ENCODE measurements around the gene FANCD2OS.
"Not testable (repeated sequence)": the region's sequence is repeated elsewhere in the genome, so short reads cannot be mapped to it uniquely, and the experiment has no call there.

The FANCD2OS gene

DNA sequence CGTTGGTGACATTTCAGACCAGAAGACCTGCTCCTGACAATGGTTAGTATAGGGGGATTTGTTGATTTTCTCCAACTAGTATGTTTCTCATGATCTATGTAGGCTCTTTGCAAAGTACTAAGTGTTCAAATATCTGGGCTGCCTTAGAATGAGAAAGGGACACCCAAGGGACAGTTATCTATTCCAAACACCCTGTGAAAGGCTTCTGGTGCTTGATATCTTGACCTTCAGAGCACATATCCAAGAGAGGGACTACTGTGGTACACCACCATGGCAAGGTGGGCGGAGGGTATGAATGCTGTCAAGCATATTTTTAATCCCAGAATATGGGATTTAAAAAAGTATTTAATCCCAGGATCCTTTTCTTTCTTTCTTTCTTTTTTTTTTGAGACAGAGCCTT lies 1.1 kb downstream of the FANCD2OS start:
- DNase-seq (ENCODE audit: insufficient read length, low spot score), result no peak
- no peak for FAIRE-seq
- TF ChIP-seq SPI1 (IDR thresholded peaks at IDR 0.05; ENCODE audit: low read depth, low read length) (no peak), PAX5 (IDR thresholded peaks at IDR 0.05; ENCODE audit: insufficient read depth, low read length, severe bottlenecking) (no peak), POLR2A (IDR thresholded peaks at IDR 0.05; ENCODE audit: low read depth, low read length) (no peak), POU2F2 (IDR thresholded peaks at IDR 0.05; ENCODE audit: low read depth, low read length) (no peak), POLR2AphosphoS5 (IDR thresholded peaks at IDR 0.05; ENCODE audit: low read depth, low read length) (no peak), TAF1 (IDR thresholded peaks at IDR 0.05; ENCODE audit: low read depth, low read length) (no peak)

DNA sequence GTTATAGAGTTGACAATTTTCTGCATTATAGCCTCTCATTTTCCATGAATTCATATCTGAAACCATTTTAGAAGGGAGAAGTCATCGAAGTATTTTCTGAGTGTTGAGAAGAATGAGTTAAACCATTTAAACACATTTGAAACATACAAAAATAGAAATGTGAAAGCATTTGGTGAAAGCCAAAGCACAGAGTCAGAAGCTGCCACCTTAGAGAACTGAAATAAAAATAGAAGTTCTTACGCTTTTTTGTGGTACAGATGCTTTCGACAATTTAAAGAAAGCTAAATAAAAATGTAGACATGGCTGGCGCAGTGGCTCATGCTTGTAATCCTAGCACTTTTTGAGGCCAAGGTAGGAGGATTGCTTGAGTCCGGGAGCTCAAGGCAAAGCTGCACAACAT lies 9.0 kb downstream of the FANCD2OS start:
- FAIRE-seq (no peak), DNase-seq (ENCODE audit: insufficient read length, low spot score) (no peak)
- TF ChIP-seq SPI1 (IDR thresholded peaks at IDR 0.05; ENCODE audit: low read depth, low read length) (no peak), POLR2A (IDR thresholded peaks at IDR 0.05; ENCODE audit: low read depth, low read length) (no peak), POU2F2 (IDR thresholded peaks at IDR 0.05; ENCODE audit: low read depth, low read length) (no peak), TAF1 (IDR thresholded peaks at IDR 0.05; ENCODE audit: low read depth, low read length) (no peak), PAX5 (IDR thresholded peaks at IDR 0.05; ENCODE audit: insufficient read depth, low read length, severe bottlenecking) (no peak), POLR2AphosphoS5 (IDR thresholded peaks at IDR 0.05; ENCODE audit: low read depth, low read length) (no peak)

DNA sequence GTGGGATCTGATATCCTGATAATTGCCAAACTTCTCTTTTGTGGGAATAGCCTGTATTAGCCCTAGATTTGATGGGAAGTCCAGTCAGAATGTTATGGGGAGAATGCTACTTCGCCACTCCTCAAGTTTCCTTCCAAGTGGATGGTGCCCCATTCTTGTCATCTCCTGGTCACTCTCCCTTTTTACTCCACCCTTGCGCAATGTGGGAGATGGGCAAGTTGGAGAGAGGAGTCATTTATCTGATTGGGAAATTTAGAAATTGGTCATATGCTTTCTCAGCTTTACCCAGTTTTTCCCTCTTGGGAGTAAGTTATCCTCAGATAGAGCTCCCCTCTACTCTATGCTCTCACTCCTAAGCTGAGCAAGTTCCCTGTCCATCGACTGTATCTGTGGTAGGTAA lies 14.4 kb downstream of the FANCD2OS start:
- no peak for TF ChIP-seq POU2F2 (IDR thresholded peaks at IDR 0.05; ENCODE audit: low read depth, low read length)
- no peak for TF ChIP-seq TAF1 (IDR thresholded peaks at IDR 0.05; ENCODE audit: low read depth, low read length)
- no peak for TF ChIP-seq POLR2A (IDR thresholded peaks at IDR 0.05; ENCODE audit: low read depth, low read length)
- TF ChIP-seq PAX5 (IDR thresholded peaks at IDR 0.05; ENCODE audit: insufficient read depth, low read length, severe bottlenecking), result no peak
- no peak for TF ChIP-seq POLR2AphosphoS5 (IDR thresholded peaks at IDR 0.05; ENCODE audit: low read depth, low read length)
- TF ChIP-seq SPI1 (IDR thresholded peaks at IDR 0.05; ENCODE audit: low read depth, low read length), result no peak
- no peak for FAIRE-seq
- no peak for DNase-seq (ENCODE audit: insufficient read length, low spot score)

DNA sequence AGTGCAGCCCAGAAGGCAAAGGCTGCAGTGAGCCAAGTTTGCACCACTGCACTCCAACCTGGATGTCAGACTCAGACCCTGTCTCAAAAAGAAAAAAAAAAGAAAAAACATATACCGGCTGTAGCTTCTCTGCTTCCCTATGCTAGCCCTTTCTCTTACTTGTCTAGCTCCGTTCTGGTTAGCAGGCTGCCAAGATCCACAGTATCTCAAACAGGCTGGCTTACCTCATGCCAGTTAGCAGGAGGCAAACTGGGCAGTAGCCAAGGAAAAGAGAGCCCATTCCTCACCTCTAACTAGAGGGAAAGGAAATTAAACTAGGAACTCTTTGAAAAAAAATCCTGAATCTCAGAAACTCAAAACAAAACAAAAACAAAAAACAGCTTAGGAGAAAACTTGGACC lies 16.7 kb downstream of the FANCD2OS start:
- not testable (repeated sequence) for DNase-seq (ENCODE audit: insufficient read length, low spot score); FAIRE-seq

DNA sequence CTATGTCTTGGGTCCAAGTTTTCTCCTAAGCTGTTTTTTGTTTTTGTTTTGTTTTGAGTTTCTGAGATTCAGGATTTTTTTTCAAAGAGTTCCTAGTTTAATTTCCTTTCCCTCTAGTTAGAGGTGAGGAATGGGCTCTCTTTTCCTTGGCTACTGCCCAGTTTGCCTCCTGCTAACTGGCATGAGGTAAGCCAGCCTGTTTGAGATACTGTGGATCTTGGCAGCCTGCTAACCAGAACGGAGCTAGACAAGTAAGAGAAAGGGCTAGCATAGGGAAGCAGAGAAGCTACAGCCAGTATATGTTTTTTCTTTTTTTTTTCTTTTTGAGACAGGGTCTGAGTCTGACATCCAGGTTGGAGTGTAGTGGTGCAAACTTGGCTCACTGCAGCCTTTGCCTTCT lies 17.3 kb downstream of the FANCD2OS start:
- DNase-seq (ENCODE audit: insufficient read length, low spot score), result not testable (repeated sequence)
- FAIRE-seq, result peak; percentile 47

DNA sequence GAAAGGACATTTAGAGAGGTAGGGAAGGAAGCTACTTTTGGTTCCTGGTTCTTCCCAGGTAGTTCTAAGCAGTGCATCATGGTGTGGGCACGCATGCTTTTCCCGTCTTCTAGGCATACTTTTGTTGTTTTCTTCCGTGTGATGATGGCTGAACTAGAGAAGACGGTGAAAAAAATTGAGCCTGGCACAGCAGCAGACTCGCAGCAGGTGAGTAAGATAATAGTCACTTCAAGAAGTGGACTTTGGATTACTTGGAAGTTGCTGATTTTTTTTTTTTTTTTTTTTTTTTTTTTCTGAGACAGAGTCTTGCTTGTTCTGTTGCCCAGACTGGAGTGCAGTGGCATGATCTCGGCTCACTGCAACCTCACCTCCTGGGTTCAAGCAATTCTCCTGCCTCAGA lies 17.9 kb downstream of the FANCD2OS start:
- DNase-seq (ENCODE audit: insufficient read length, low spot score) (no peak), FAIRE-seq (no peak)
- TF ChIP-seq POU2F2 (IDR thresholded peaks at IDR 0.05; ENCODE audit: low read depth, low read length) (no peak), PAX5 (IDR thresholded peaks at IDR 0.05; ENCODE audit: insufficient read depth, low read length, severe bottlenecking) (no peak), SPI1 (IDR thresholded peaks at IDR 0.05; ENCODE audit: low read depth, low read length) (no peak), POLR2A (IDR thresholded peaks at IDR 0.05; ENCODE audit: low read depth, low read length) (no peak), TAF1 (IDR thresholded peaks at IDR 0.05; ENCODE audit: low read depth, low read length) (no peak), POLR2AphosphoS5 (IDR thresholded peaks at IDR 0.05; ENCODE audit: low read depth, low read length) (no peak)

DNA sequence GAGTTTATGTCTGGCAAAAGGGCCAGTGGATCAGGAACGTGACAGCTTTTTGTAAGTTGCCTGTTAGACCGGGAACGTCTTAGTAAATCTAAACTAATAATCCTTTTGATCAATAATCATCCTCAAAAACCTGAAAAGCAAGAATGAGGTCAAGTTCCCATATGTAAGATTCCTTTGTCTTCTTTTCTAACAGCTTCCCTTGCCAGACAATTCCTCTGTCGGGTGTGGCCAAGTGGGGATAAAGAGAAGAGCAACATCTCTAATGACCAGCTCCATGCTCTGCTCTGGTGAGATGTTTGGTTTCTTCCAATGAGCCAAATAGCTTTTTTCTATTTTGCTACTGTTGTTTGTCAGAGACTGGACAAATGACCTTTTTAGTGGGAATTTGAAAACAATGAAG lies 19.8 kb downstream of the FANCD2OS start:
- DNase-seq (ENCODE audit: insufficient read length, low spot score), result no peak

DNA sequence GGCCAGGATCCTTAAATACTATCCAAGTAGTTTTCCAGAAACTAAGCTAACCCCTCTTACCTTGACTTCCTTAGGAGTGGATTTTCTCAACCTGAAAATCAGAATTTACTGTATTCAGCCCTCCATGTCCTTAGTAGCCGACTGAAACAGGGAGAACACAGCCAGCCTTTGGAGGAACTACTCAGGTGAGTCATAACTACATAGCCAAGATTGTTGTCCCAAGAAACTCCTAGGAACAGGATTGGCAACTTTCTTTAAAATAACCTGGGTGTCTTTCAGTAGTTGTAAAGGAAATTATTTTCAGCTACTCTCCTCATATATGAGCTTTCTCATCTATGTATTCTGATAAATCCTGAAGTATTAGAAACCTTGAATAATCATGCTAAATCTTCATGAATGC lies 22.3 kb downstream of the FANCD2OS start:
- DNase-seq (ENCODE audit: insufficient read length, low spot score) (no peak), FAIRE-seq (no peak)
- no peak for TF ChIP-seq POLR2AphosphoS5 (IDR thresholded peaks at IDR 0.05; ENCODE audit: low read depth, low read length)
- TF ChIP-seq PAX5 (IDR thresholded peaks at IDR 0.05; ENCODE audit: insufficient read depth, low read length, severe bottlenecking), result no peak
- no peak for TF ChIP-seq SPI1 (IDR thresholded peaks at IDR 0.05; ENCODE audit: low read depth, low read length)
- TF ChIP-seq POU2F2 (IDR thresholded peaks at IDR 0.05; ENCODE audit: low read depth, low read length), result no peak
- TF ChIP-seq POLR2A (IDR thresholded peaks at IDR 0.05; ENCODE audit: low read depth, low read length), result no peak
- TF ChIP-seq TAF1 (IDR thresholded peaks at IDR 0.05; ENCODE audit: low read depth, low read length), result no peak

More for the DNA sequence above, 19.8 kb downstream of the FANCD2OS start:
- no peak for TF ChIP-seq TAF1 (IDR thresholded peaks at IDR 0.05; ENCODE audit: low read depth, low read length)
- no peak for TF ChIP-seq POU2F2 (IDR thresholded peaks at IDR 0.05; ENCODE audit: low read depth, low read length)
- no peak for TF ChIP-seq PAX5 (IDR thresholded peaks at IDR 0.05; ENCODE audit: insufficient read depth, low read length, severe bottlenecking)
- no peak for TF ChIP-seq SPI1 (IDR thresholded peaks at IDR 0.05; ENCODE audit: low read depth, low read length)
- TF ChIP-seq POLR2AphosphoS5 (IDR thresholded peaks at IDR 0.05; ENCODE audit: low read depth, low read length), result no peak
- TF ChIP-seq POLR2A (IDR thresholded peaks at IDR 0.05; ENCODE audit: low read depth, low read length), result no peak
- no peak for FAIRE-seq

DNA sequence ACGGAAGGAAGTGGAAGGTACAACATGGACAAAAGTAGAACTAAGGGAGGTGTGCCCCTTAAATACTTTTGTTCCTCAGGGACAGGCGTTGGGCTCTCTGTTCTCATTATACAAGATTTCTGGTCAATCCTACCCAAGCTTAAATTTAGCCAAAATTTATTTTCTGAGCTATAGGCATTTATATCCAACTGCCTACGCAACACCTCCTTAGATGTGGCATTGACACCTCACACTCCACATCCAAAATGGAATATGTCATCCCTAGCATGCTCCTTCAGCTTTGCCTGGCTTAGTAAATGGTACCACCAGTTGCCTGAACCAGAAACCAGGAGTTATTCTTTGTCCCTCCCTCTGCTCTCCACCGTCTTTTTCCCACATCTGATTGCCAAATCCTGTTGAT lies 26.2 kb downstream of the FANCD2OS start:
- no peak for DNase-seq (ENCODE audit: insufficient read length, low spot score)
- no peak for TF ChIP-seq TAF1 (IDR thresholded peaks at IDR 0.05; ENCODE audit: low read depth, low read length)
- TF ChIP-seq PAX5 (IDR thresholded peaks at IDR 0.05; ENCODE audit: insufficient read depth, low read length, severe bottlenecking), result no peak
- TF ChIP-seq POLR2A (IDR thresholded peaks at IDR 0.05; ENCODE audit: low read depth, low read length), result no peak
- no peak for TF ChIP-seq POU2F2 (IDR thresholded peaks at IDR 0.05; ENCODE audit: low read depth, low read length)
- no peak for TF ChIP-seq POLR2AphosphoS5 (IDR thresholded peaks at IDR 0.05; ENCODE audit: low read depth, low read length)
- no peak for TF ChIP-seq SPI1 (IDR thresholded peaks at IDR 0.05; ENCODE audit: low read depth, low read length)

DNA sequence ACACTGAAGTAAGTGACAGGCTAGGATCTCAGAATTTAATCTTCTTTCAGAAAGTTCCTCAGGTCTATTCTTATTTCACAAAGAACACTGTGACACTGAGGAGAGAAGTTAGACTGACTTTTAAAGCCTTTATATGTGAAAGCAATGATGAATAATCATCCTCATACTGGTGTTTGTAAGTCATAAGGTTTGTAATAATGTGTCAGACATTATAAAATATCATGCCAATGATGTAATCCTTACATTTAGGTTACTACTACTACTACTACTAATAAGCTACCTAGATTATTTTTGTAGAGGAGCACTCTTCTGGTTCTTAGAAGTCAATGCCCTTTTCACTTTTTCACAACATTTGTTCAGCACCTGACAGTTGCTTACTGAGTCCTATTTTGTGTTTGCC lies 33.4 kb downstream of the FANCD2OS start:
- TF ChIP-seq POLR2A (IDR thresholded peaks at IDR 0.05; ENCODE audit: low read depth, low read length), result no peak
- TF ChIP-seq POU2F2 (IDR thresholded peaks at IDR 0.05; ENCODE audit: low read depth, low read length), result no peak
- DNase-seq (ENCODE audit: insufficient read length, low spot score) (no peak), FAIRE-seq (no peak)

More for the DNA sequence above, 26.2 kb downstream of the FANCD2OS start:
- no peak for FAIRE-seq

DNA sequence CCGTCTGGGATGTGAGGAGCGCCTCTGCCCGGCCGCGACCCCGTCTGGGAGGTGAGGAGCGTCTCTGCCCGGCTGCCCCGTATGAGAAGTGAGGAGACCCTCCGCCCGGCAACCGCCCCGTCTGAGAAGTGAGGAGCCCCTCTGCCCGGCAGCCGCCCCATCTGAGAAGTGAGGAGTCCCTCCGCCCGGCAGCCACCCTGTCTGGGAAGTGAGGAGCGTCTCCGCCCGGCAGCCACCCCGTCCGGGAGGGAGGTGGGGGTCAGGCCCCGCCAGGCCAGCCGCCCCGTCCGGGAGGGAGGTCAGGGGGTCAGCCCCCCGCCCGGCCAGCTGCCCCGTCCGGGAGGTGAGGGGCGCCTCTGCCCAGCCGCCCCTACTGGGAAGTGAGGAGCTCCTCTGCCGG lies 38.0 kb downstream of the FANCD2OS start:
- FAIRE-seq; DNase-seq (ENCODE audit: insufficient read length, low spot score): not testable (repeated sequence)

Data from GM12891 (cell line).